PFSK-1 (cell line): ENCODE data around the gene RCSD1.

Experiments used
- POLR2AphosphoS5 ChIP-seq: IDR thresholded peaks from 2 replicates; pipeline ENCODE4 v1.6.1; 2012; ENCODE audit warnings: low read depth, mild to moderate bottlenecking, control low read depth, low read length, moderate library complexity
- SIN3A ChIP-seq: IDR thresholded peaks from 2 replicates; pipeline ENCODE4 v1.6.1; 2012; ENCODE audit warnings: mild to moderate bottlenecking, low read length, moderate library complexity, borderline replicate concordance; ENCODE audit not compliant: insufficient read depth
- TF ChIP-seq, protein P1 (sequence below), 2 experiments: IDR thresholded peaks; 2 replicates each; pipeline versions ENCODE4 v1.6.1 to v1.8.0; 2011 to 2012; ENCODE audit warnings: low read depth in 2 of 2, low read length in 2 of 2, control low read depth in 1 of 2, inconsistent platforms in 1 of 2, mild to moderate bottlenecking in 1 of 2, moderate library complexity in 1 of 2; ENCODE audit not compliant: insufficient read depth in 1 of 2

DNA sequence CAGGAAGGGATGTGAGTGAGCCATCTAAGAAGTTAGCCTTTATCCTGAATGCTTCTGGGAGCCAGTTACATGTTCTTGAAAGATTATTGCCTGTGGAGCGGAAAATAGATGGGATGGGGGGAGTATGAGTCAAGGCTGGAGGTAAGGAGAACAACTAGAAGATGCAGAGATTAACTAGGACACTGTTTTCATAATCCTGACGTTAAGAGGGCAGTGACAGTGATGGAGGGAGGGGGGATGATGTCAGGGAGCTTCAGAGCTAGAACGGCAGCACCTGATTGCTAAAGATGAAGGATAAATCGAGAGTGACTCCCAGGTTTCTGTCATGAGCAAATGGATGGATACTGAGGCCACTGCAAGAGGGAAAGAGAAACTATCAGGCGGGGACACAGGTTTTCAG lies 10.0 kb upstream of the RCSD1 start:
- no peak for TF ChIP-seq SIN3A
- TF ChIP-seq POLR2AphosphoS5: no peak
- TF ChIP-seq, protein P1, sequence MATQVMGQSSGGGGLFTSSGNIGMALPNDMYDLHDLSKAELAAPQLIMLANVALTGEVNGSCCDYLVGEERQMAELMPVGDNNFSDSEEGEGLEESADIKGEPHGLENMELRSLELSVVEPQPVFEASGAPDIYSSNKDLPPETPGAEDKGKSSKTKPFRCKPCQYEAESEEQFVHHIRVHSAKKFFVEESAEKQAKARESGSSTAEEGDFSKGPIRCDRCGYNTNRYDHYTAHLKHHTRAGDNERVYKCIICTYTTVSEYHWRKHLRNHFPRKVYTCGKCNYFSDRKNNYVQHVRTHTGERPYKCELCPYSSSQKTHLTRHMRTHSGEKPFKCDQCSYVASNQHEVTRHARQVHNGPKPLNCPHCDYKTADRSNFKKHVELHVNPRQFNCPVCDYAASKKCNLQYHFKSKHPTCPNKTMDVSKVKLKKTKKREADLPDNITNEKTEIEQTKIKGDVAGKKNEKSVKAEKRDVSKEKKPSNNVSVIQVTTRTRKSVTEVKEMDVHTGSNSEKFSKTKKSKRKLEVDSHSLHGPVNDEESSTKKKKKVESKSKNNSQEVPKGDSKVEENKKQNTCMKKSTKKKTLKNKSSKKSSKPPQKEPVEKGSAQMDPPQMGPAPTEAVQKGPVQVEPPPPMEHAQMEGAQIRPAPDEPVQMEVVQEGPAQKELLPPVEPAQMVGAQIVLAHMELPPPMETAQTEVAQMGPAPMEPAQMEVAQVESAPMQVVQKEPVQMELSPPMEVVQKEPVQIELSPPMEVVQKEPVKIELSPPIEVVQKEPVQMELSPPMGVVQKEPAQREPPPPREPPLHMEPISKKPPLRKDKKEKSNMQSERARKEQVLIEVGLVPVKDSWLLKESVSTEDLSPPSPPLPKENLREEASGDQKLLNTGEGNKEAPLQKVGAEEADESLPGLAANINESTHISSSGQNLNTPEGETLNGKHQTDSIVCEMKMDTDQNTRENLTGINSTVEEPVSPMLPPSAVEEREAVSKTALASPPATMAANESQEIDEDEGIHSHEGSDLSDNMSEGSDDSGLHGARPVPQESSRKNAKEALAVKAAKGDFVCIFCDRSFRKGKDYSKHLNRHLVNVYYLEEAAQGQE (IDR thresholded peaks at IDR 0.05; ENCODE audit: insufficient read depth in 1 of 2, low read depth in 2 of 2, low read length in 2 of 2): no peak
